HEK293 (cell line): ENCODE measurements around the gene EEF2.
"Not testable (repeated sequence)": the region's sequence is repeated elsewhere in the genome, so short reads cannot be mapped to it uniquely, and the experiment has no call there.

Experiments
- CTCF ChIA-PET: fragments of 350-600 bp; formaldehyde crosslinking; extraction: SDS; loops from one replicate; lab custom pipeline; 2021; ENCODE audit warnings: antibody characterized with exemption; lab: Yijun Ruan, JAX
- POLR2A ChIA-PET: fragments of 300-600 bp; formaldehyde crosslinking; extraction: SDS; loops from one replicate; lab custom pipeline; 2020; ENCODE audit warnings: antibody characterized with exemption, inconsistent platforms; lab: Yijun Ruan, JAX
- H3K27ac ChIP-seq: fragments of 200-500 bp; sonication (Bioruptor generic); 2 replicates; pipeline ENCODE4 v1.5.1; 2014; ENCODE audit warnings: low read depth, low read length, control low read depth, inconsistent platforms; ENCODE audit errors: extremely low read depth
- H3K36me3 ChIP-seq, 2 experiments: fragments of 200-500 bp in 1 of 2; sonication (Bioruptor generic) in 1 of 2; 1 replicate in 1 of 2; 2 replicates in 1 of 2; pipeline ENCODE4 v1.5.1; 2014 to 2017; ENCODE audit warnings: inconsistent platforms in 2 of 2, low read length in 2 of 2; ENCODE audit not compliant: control insufficient read depth in 2 of 2, insufficient read depth in 1 of 2
- H3K4me1 ChIP-seq: fragments of 200-500 bp; sonication (Bioruptor generic); 2 replicates; pipeline ENCODE4 v1.5.1; 2014; ENCODE audit warnings: mild to moderate bottlenecking, low read length, inconsistent platforms; ENCODE audit not compliant: control insufficient read depth, insufficient read depth
- H3K4me3 ChIP-seq: 2 replicates; pipeline ENCODE4 v1.5.1; 2011; ENCODE audit warnings: low read depth, mild to moderate bottlenecking, control low read depth, low read length, moderate library complexity
- H3K9me3 ChIP-seq: fragments of 200-500 bp; sonication (Bioruptor generic); 2 replicates; pipeline ENCODE4 v1.5.1; 2014; ENCODE audit warnings: low read depth, low read length, inconsistent platforms; ENCODE audit not compliant: control insufficient read depth, insufficient read depth
- EGR2 ChIP-seq: fragments of 450-650 bp; formaldehyde crosslinking; IDR thresholded peaks from 2 replicates; pipeline ENCODE4 v1.5.1; 2016; ENCODE audit warnings: low read depth, missing biosample characterization, missing genetic modification characterization
- KLF10 ChIP-seq: fragments of 450-650 bp; IDR thresholded peaks from 2 replicates; pipeline ENCODE4 v1.5.1; 2018; ENCODE audit warnings: missing biosample characterization, mild to moderate bottlenecking, missing genetic modification characterization
- ZFHX2 ChIP-seq: fragments of 450-650 bp; formaldehyde crosslinking; conservative IDR thresholded peaks from 2 replicates; pipeline ENCODE4 v1.5.1; 2016; ENCODE audit warnings: missing biosample characterization, missing genetic modification characterization
- ZNF133 ChIP-seq: fragments of 450-650 bp; formaldehyde crosslinking; IDR thresholded peaks from 2 replicates; pipeline ENCODE4 v1.5.1; 2016; ENCODE audit warnings: missing biosample characterization, missing genetic modification characterization
- ZNF146 ChIP-seq: fragments of 450-650 bp; formaldehyde crosslinking; IDR thresholded peaks from 2 replicates; pipeline ENCODE4 v1.5.1; 2016; ENCODE audit warnings: missing biosample characterization, missing genetic modification characterization
- TF ChIP-seq, protein P1 (sequence below): fragments of 450-650 bp; formaldehyde crosslinking; IDR thresholded peaks from 2 replicates; pipeline ENCODE4 v1.5.1; 2016; ENCODE audit warnings: missing biosample characterization, missing genetic modification characterization
- TF ChIP-seq, protein P2 (sequence below): fragments of 450-650 bp; formaldehyde crosslinking; IDR thresholded peaks from 2 replicates; pipeline ENCODE4 v1.5.1; 2017; ENCODE audit warnings: missing biosample characterization, missing genetic modification characterization
- TF ChIP-seq, protein P3 (sequence below): fragments of 450-650 bp; formaldehyde crosslinking; conservative IDR thresholded peaks from 2 replicates; pipeline ENCODE4 v1.5.1; 2016; ENCODE audit warnings: low read depth, missing biosample characterization, missing genetic modification characterization

EEF2 gene

DNA sequence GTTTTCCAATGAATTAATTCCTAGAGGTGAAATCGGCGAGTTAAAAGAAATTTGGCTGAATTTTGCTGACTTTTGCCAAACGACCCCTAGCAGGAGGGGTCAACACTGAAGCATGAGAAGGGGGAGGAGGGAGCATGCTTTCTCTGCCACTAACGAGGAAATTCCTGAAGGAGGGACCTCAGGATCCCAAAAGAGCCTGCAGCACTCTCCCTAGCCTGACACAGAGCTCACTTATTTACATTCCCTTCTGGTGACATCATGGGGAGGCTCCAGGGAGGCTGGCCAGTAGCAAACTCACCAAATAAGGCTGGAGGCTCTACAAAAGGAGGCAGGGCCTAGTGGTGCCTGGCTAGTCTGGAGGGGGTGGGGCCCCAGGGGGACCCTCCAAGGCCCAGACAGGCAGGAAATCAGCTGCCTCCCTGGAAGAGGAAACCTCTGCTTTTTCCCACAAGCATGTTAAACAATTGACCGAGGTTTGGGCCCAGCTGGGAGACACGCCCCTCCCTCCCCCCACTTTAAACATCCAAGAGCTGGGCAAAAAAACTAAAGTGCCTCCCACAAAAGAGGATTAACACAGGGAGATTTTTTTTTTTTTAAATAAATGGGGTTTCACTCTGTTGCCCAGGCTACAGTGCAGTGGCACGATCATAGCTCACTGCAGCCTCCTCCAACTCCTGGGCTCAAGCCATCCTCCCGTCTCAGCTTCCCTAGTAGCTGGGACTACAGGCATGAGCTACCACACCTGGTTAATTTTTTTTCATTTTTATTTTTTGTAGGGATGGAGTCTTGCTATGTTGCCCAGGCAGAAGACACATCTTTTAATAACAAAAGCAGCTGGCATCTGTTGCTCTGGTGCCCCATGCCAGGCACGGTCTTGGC is 16.5 kb downstream of the EEF2 start (continued):
- TF ChIP-seq, protein P1, sequence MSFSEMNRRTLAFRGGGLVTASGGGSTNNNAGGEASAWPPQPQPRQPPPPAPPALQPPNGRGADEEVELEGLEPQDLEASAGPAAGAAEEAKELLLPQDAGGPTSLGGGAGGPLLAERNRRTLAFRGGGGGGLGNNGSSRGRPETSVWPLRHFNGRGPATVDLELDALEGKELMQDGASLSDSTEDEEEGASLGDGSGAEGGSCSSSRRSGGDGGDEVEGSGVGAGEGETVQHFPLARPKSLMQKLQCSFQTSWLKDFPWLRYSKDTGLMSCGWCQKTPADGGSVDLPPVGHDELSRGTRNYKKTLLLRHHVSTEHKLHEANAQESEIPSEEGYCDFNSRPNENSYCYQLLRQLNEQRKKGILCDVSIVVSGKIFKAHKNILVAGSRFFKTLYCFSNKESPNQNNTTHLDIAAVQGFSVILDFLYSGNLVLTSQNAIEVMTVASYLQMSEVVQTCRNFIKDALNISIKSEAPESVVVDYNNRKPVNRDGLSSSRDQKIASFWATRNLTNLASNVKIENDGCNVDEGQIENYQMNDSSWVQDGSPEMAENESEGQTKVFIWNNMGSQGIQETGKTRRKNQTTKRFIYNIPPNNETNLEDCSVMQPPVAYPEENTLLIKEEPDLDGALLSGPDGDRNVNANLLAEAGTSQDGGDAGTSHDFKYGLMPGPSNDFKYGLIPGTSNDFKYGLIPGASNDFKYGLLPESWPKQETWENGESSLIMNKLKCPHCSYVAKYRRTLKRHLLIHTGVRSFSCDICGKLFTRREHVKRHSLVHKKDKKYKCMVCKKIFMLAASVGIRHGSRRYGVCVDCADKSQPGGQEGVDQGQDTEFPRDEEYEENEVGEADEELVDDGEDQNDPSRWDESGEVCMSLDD (tag by site-specific recombination): no peak
- TF ChIP-seq, protein P2, sequence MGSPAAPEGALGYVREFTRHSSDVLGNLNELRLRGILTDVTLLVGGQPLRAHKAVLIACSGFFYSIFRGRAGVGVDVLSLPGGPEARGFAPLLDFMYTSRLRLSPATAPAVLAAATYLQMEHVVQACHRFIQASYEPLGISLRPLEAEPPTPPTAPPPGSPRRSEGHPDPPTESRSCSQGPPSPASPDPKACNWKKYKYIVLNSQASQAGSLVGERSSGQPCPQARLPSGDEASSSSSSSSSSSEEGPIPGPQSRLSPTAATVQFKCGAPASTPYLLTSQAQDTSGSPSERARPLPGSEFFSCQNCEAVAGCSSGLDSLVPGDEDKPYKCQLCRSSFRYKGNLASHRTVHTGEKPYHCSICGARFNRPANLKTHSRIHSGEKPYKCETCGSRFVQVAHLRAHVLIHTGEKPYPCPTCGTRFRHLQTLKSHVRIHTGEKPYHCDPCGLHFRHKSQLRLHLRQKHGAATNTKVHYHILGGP: peak; percentile 38; the same call in 1 of the 2 replicates
- TF ChIP-seq, protein P3, sequence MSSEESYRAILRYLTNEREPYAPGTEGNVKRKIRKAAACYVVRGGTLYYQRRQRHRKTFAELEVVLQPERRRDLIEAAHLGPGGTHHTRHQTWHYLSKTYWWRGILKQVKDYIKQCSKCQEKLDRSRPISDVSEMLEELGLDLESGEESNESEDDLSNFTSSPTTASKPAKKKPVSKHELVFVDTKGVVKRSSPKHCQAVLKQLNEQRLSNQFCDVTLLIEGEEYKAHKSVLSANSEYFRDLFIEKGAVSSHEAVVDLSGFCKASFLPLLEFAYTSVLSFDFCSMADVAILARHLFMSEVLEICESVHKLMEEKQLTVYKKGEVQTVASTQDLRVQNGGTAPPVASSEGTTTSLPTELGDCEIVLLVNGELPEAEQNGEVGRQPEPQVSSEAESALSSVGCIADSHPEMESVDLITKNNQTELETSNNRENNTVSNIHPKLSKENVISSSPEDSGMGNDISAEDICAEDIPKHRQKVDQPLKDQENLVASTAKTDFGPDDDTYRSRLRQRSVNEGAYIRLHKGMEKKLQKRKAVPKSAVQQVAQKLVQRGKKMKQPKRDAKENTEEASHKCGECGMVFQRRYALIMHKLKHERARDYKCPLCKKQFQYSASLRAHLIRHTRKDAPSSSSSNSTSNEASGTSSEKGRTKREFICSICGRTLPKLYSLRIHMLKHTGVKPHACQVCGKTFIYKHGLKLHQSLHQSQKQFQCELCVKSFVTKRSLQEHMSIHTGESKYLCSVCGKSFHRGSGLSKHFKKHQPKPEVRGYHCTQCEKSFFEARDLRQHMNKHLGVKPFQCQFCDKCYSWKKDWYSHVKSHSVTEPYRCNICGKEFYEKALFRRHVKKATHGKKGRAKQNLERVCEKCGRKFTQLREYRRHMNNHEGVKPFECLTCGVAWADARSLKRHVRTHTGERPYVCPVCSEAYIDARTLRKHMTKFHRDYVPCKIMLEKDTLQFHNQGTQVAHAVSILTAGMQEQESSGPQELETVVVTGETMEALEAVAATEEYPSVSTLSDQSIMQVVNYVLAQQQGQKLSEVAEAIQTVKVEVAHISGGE (tag by site-specific recombination): 0 out of 2 replicates have a peak, but pooled peaks have one; percentile 32
- peak; percentile 98 for TF ChIP-seq KLF10 (tag by site-specific recombination)
- TF ChIP-seq, all 188 proteins: peak for 52

- H3K9me3 ChIP-seq, H3K4me3 ChIP-seq: not testable (repeated sequence)
- H3K36me3 ChIP-seq: peaks cover 20 to 52% of the 10 kb centered on the region in 2 experiments; a peak in 2 of 3 replicates
- TF ChIP-seq ZNF146 (tag by site-specific recombination): peak; percentile 20; the same call in 1 of the 2 replicates
- ChIA-PET CTCF (interaction anchor here (1.0 to 2.0 kb wide), 3 partner anchors 20 to 115 kb away, joined by 3 to 9 read pairs (median 4); partner anchors contain the start of gene NMRK2), POLR2A (interaction anchor here (1.0 to 5.3 kb wide), 9 partner anchors 9 to 504 kb away, joined by 3 to 258 read pairs (median 6); partner anchors contain the start of genes EEF2, HDGFL2, NMRK2 and PIAS4)
- H3K4me1 ChIP-seq: peaks cover 17% of the 10 kb centered on the region
- peak overlapping the region; percentile 78; the same call in 1 of the 2 replicates for H3K27ac ChIP-seq
Observed at GRCh38 chr19:3967983-3968382, 17.3 kb downstream of the EEF2 start.

- TF ChIP-seq ZNF133 (no peak), EGR2 (tag by site-specific recombination) (peak; percentile 47), ZFHX2 (tag by site-specific recombination) (peak; percentile 52; the same call in 1 of the 2 replicates)
- TF ChIP-seq, all 188 proteins: peak for 2
- Histone ChIP-seq H3K36me3 (peaks cover 22 to 65% of the 10 kb centered on the region in 2 experiments; a peak in 2 of 3 replicates), H3K4me1 (peaks cover 17% of the 10 kb centered on the region), H3K9me3 (no peaks in the 10 kb centered on the region), H3K27ac (peak overlapping the region; percentile 31; the same call in 1 of the 2 replicates), H3K4me3 (no peak overlapping the region)
- CTCF ChIA-PET: interaction anchor here (0.6 kb wide), 1 partner anchor 14 kb away, joined by 3 read pairs; no protein-coding TSS in a partner anchor
- POLR2A ChIA-PET: no interaction called here
Observed at GRCh38 chr19:3966051-3967017, 18.9 kb downstream of the EEF2 start.
